Left hindlimb (tissue), 1 donor: ENCODE results near the gene MSL1.

Experiments
- DNase-seq: peaks from one replicate; pipeline ENCODE4 v3.0.0-alpha.2; 2018

The MSL1 gene

DNA sequence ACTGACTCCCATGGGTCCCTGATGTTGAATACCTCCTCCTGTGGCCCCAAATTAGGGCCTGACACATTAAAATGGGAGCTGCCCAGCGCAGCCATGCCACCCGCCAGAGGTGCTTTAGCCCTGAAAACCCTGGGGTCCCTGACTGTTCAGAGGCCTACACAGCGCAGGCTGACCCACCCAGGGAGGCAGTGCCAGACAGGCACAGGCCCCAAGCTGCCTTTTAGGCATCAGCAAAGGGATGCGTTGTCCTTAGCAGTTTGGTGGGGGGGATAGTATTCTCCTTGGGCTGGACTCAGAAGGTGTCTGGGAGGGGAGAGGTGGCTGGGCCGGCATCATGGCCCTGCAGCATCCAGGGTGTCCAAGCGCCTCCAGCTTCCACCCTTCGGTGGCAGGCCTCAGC lies 56.9 kb downstream of the MSL1 start:
- DNase-seq, result no peak

DNA sequence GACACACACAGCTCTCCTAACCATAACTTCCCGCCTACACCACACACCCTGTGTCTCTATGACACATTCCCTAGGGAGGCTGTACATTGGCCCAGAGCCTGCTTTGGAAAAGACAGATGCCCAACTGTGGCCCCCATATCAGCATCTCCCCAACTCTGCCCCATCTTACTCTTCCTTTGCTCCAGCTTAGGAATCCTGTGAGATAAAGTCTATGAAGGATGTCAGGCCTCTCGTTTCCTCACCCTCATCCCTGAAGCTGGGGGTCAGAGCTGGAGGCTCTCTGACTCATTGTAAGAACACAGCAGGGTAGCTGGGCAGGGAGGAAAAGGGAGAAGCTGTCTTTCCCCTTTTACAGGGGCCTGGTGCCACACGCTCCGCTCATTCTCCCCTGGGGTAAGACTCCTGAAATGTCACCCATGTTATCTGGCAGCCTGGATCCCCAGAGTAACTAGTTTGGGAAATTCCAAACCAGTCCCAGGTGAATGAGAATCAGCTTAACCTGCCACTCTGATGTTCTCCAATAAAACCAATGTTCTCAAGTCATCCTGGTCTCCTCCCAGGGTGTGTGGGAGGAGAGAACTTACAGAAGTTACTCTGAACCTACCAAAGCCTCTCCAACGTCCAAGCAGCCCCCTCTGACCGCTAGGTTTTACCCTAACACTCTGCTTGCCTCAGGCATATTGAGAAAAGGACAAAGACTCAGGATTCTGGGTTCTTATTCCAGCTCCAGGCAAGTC lies 58.3 kb downstream of the MSL1 start:
- DNase-seq, result no peak

DNA sequence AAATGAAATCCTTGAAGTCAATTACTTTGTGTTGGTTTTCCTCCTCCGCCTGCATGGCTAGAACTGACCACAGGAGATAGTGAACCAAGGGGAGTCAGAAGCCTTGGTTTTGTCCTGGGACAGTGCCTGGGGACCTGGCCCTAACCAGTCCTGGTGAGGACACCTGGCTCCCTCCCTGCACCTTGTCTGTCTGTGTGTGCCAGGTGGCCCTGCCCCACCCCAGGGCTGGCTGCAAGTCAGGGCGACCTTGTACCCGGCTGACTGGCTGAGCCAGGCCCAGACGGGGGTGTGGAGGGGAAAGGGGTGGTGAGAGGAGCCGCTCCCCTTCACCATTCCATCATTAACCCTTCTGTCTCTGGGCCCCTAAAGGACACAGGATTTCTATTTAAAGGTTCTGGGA lies 58.9 kb downstream of the MSL1 start:
- no peak for DNase-seq

DNA sequence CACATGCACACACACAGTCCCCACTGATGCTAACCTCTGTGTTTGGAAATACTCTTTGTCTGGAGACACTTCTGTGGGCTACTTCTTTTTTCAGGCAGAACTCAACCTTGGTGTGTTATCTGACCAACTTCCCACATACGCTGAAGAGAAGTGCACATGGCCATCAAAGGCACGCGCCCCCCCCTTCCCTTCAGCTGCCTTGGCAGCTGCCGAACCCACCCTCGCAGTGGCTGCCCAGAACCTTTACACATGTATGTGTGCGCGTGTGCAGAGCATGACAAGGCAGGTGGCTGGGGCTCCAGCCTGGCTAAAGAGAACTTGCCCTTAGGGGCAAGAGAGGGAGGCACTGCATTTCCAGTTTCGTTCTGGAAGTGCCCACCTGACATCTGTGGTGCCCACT lies 59.4 kb downstream of the MSL1 start:
- no peak for DNase-seq

DNA sequence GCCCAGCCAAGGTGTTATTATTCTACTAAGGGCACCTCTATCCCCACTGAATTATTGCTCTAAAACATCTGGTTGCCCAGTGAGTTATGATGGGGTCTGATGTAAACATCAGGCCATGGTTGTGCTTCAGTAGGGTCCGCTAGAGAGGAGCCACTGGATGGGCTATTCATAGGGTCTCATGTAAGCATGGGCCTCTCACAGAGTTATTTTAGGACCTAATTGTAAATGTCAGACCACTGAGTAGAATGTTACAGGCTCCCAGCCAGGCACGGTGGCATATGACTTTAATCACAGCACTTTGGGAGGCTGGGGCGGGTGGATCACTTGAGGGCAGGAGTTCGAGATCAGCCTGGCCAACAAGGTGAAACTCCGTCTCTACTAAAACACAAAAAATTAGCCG lies 60.8 kb downstream of the MSL1 start:
- DNase-seq, result no peak
